DOHH2 (cell line): ENCODE data around the gene STK4.

ENCODE experiments used
- H3F3A ChIP-seq: fragments of 200-600 bp; sonication (generic), shearing (Covaris generic); 2 replicates; pipeline ENCODE4 v1.6.0; 2016; ENCODE audit warnings: antibody characterized with exemption, mild to moderate bottlenecking; ENCODE audit not compliant: control insufficient read depth, insufficient read depth
- H3K27ac ChIP-seq: fragments of 200-600 bp; sonication (generic); 2 replicates; pipeline ENCODE4 v1.5.1; 2014; ENCODE audit warnings: low read depth, mild to moderate bottlenecking, low read length, moderate library complexity
- H3K27me3 ChIP-seq: fragments of 200-600 bp; sonication (generic); 2 replicates; pipeline ENCODE4 v1.6.1; 2014; ENCODE audit warnings: mild to moderate bottlenecking, low read length, mixed read lengths; ENCODE audit not compliant: control insufficient read depth
- H3K36me3 ChIP-seq: fragments of 200-600 bp; sonication (generic); 2 replicates; pipeline ENCODE4 v1.6.1; 2014; ENCODE audit warnings: mild to moderate bottlenecking, low read length, moderate library complexity, mixed read lengths; ENCODE audit not compliant: control insufficient read depth
- H3K4me1 ChIP-seq: fragments of 200-600 bp; sonication (generic); 2 replicates; pipeline ENCODE4 v1.6.1; 2014; ENCODE audit warnings: mild to moderate bottlenecking, low read length, mixed read lengths; ENCODE audit not compliant: control insufficient read depth
- H3K4me2 ChIP-seq: fragments of 200-600 bp; sonication (generic); 2 replicates; pipeline ENCODE4 v1.6.0; 2014; ENCODE audit warnings: mild to moderate bottlenecking, low read length, moderate library complexity
- H3K4me3 ChIP-seq: fragments of 200-600 bp; sonication (generic); 2 replicates; pipeline ENCODE4 v1.5.1; 2014; ENCODE audit warnings: mild to moderate bottlenecking, low read length, mixed read lengths
- H3K79me2 ChIP-seq: fragments of 200-600 bp; sonication (generic); 2 replicates; pipeline ENCODE4 v1.6.1; 2014; ENCODE audit warnings: mild to moderate bottlenecking, low read length, mixed read lengths; ENCODE audit not compliant: control insufficient read depth
- H3K9me2 ChIP-seq: fragments of 200-600 bp; sonication (generic); replicated peaks from 2 replicates; pipeline ENCODE4 v1.6.1; 2014; ENCODE audit warnings: mild to moderate bottlenecking, low read length, mixed read lengths; ENCODE audit not compliant: control insufficient read depth
- H3K9me3 ChIP-seq: fragments of 200-600 bp; sonication (generic); 2 replicates; pipeline ENCODE4 v1.6.1; 2014; ENCODE audit warnings: antibody characterized with exemption, low read length, mixed read lengths; ENCODE audit not compliant: control insufficient read depth, insufficient read depth
- H4K20me1 ChIP-seq: fragments of 200-600 bp; sonication (generic); 2 replicates; pipeline ENCODE4 v1.6.0; 2014; ENCODE audit warnings: low read depth, mild to moderate bottlenecking, antibody characterized with exemption, low read length, moderate library complexity; ENCODE audit not compliant: control insufficient read depth, insufficient read depth
- CTCF ChIP-seq: fragments of 200-600 bp; sonication (generic); IDR thresholded peaks from one replicate; pipeline ENCODE4 v1.5.1; 2014; ENCODE audit warnings: antibody characterized with exemption, mild to moderate bottlenecking, low read depth, low read length; ENCODE audit not compliant: poor library complexity, severe bottlenecking
- EZH2phosphoT487 ChIP-seq: fragments of 200-600 bp; sonication (generic); IDR thresholded peaks from 2 replicates; pipeline ENCODE4 v1.6.1; 2017; ENCODE audit warnings: borderline replicate concordance, mild to moderate bottlenecking, antibody characterized with exemption, low read length, moderate library complexity, mixed read lengths

Gene STK4

GRCh38 chr20:45117581-45117980 is 151.3 kb downstream of the STK4 start:
- no peaks in the 10 kb centered on the region for H3F3A ChIP-seq
- no peak overlapping the region for H3K27ac ChIP-seq
- H3K4me1 ChIP-seq, result no peaks in the 10 kb centered on the region
- no peaks in the 10 kb centered on the region for H3K9me2 ChIP-seq
- H3K27me3 ChIP-seq, result peaks cover 28% of the 10 kb centered on the region
- TF ChIP-seq CTCF, result peak; percentile 8
- TF ChIP-seq EZH2phosphoT487, result no peak
- no peaks in the 10 kb centered on the region for H3K79me2 ChIP-seq
- H4K20me1 ChIP-seq, result no peaks in the 10 kb centered on the region
- no peaks in the 10 kb centered on the region for H3K9me3 ChIP-seq
- no peak overlapping the region for H3K4me2 ChIP-seq
- H3K36me3 ChIP-seq, result no peaks in the 10 kb centered on the region
- no peak overlapping the region for H3K4me3 ChIP-seq

GRCh38 chr20:45118028-45118427 is 151.7 kb downstream of the STK4 start:
- Histone ChIP-seq H3K27ac (no peak overlapping the region), H3F3A (no peaks in the 10 kb centered on the region), H3K9me2 (no peaks in the 10 kb centered on the region), H3K79me2 (no peaks in the 10 kb centered on the region), H3K36me3 (no peaks in the 10 kb centered on the region), H3K4me2 (no peak overlapping the region), H4K20me1 (no peaks in the 10 kb centered on the region), H3K4me3 (no peak overlapping the region), H3K9me3 (no peaks in the 10 kb centered on the region), H3K27me3 (peaks cover 28% of the 10 kb centered on the region), H3K4me1 (no peaks in the 10 kb centered on the region)
- peak; percentile 14 for TF ChIP-seq CTCF
- TF ChIP-seq EZH2phosphoT487, result no peak

GRCh38 chr20:45119556-45120266 is 153.4 kb downstream of the STK4 start:
- Histone ChIP-seq H3K27ac (no peak overlapping the region), H3K9me3 (no peaks in the 10 kb centered on the region)
- TF ChIP-seq EZH2phosphoT487, result no peak
- TF ChIP-seq CTCF, result no peak

More at GRCh38 chr20:45119556-45120266, 153.4 kb downstream of the STK4 start:
- Histone ChIP-seq H3K27me3 (peaks cover 20% of the 10 kb centered on the region), H3K9me2 (no peaks in the 10 kb centered on the region), H3K79me2 (no peaks in the 10 kb centered on the region), H4K20me1 (no peaks in the 10 kb centered on the region), H3K4me2 (no peak overlapping the region), H3F3A (no peaks in the 10 kb centered on the region), H3K4me3 (no peak overlapping the region), H3K4me1 (no peaks in the 10 kb centered on the region), H3K36me3 (no peaks in the 10 kb centered on the region)
